HG02678 (cell line): ENCODE measurements around the gene VWF.

Experiments used
- ATAC-seq: cut with Tn5 transposase; IDR thresholded peaks from one replicate; pipeline ENCODE4 v1.9.1; 2021; ENCODE audit warnings: mild to moderate bottlenecking, moderate library complexity; ENCODE audit not compliant: unreplicated experiment

Gene VWF

GRCh38 chr12:6078398-6079096 is 45.9 kb downstream of the VWF start:
- ATAC-seq: no peak

GRCh38 chr12:6077692-6078083 is 46.8 kb downstream of the VWF start:
- no peak for ATAC-seq

DNA sequence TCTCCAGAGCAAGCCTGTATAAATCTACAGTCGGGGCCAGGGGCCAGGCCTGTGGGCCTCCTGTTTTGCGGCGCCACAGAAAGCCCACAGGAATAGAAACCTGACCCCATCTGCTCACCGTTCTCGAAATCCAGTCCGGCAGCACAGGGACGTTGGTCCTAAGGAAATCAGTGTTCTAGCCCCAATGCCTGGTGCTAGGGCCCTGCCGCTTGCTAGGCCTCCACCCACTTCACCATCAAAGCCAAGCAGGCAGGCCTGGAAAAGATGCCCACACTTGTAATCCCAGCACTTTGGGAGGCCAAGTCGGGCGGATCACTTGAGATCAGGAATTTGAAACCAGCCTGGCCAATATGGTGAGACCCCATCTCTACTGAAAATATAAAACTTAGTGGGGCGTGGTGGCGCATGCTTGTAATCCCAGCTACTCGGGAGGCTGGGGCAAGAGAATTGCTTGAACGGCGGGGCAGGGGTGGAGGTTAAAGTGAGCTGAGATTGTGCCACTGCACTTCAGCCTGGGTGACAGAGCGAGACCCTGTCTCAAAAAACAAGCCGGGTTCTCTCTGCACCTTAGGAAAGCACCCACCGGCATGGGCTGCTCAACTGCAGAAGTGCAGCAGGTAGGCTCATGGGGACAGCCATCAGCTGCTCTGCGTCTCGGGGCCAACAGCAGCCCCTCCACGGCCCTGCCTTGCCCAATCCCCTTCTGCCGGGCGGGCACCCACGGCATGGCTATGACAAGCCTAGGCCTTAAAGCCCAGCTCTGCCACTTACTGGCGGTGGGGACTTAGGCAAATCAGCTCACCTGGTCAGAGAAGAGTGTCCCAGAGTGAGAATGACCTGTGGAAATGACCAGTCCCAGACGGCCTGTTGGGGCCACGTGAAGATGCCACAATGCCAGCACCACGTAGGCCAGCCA is 47.4 kb downstream of the VWF start:
- ATAC-seq: no peak

DNA sequence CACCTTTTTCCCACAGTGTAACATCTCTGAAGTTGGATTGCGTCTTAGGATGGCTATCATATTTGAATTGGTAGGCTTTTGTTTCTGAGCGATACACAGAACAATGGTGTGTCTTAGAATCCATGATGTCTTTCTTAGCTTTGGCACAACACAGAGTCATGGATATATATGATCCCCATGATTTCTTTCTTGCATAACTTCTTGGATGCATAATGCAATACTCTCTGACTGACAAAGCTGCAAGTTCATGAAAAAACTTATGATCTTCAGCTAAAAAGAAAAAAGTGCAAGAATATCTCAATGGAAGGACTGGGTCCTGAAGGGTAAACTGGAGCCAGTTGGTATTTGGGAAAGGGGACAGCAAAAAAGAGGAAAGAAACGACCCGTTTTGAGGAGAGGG is 48.1 kb downstream of the VWF start:
- no peak for ATAC-seq

- ATAC-seq: no peak
Observed at GRCh38 chr12:6074979-6075585, 49.4 kb downstream of the VWF start.

DNA sequence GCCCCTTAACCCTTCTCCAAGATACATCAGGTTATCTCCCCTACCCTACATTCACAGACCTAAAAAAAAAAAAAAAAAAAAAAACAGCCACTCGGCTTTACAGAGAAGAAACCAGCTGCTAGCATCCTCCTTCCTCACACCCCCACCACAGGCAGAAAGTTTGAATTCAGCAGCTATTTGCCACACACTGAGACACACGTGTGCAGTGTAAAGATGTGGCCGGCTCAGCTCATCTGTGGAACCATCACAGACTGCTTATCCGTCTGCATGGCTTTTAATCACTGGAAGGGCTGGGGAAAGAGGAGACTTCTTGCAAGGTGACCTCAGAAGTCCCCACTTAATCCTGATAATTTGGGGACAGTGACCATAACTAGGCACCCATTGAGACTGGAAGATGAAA is 50.0 kb downstream of the VWF start:
- no peak for ATAC-seq

DNA sequence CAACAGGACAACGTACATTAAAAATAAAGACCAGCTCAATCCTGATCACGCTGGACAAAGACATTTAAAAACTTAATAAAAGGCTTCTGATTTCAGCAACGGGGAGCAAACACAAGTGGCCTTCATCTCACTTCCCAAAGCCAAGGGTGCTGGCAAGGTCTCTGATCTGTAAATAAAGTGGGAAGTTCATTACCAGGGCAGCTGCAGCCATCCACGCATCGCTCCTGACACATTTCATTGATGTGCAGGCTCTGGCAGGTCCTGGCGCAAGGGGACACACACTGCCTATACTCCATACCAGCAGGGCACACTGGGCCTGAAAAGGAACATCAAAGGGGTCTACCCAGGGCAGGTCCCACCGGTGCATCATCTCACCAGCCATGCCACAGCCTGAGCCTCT is 51.0 kb downstream of the VWF start:
- ATAC-seq: no peak

DNA sequence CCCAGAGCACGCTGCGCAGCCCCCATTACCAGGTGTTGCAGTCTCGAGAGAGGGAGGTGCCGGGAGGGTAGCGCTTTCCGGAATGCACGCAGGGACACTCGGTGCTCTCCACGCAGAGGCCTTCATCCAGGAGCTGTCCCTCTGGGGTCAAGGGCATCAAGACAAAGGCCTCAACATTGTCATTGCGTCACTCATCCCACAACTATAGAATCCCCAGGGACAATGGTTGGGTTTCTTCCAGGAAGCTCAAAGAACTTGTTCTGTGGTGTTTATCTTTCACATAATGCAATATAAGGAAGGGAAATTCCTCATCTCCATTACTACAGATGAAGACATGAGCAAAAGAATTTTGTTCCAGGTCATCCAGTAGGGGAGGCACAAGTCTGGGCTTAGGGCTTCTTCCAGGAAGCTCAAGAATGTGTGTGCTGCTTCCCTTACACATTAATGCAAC is 52.1 kb downstream of the VWF start:
- no peak for ATAC-seq

DNA sequence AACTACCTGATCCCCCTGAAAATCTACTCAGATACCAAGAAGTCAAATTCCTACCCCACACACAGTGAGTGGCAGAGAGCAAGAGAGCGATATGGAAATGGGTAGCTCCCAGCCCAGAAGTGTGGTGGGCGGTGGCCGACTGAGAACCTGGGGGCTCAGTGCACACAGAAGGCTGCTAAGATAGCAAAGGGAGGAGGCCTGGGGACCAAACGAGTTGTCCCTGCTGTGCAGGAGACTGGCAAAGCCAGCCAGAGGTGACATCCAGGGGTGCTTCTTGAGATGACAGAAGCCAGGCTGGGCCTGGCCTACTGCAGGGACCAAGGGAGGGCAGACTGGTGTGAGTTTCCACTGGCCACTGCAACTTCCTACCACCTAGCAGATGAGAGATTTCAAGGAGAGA is 52.9 kb downstream of the VWF start:
- no peak for ATAC-seq

GRCh38 chr12:6070472-6071257 is 53.8 kb downstream of the VWF start:
- no peak for ATAC-seq

GRCh38 chr12:6069437-6070093 is 54.9 kb downstream of the VWF start:
- no peak for ATAC-seq

DNA sequence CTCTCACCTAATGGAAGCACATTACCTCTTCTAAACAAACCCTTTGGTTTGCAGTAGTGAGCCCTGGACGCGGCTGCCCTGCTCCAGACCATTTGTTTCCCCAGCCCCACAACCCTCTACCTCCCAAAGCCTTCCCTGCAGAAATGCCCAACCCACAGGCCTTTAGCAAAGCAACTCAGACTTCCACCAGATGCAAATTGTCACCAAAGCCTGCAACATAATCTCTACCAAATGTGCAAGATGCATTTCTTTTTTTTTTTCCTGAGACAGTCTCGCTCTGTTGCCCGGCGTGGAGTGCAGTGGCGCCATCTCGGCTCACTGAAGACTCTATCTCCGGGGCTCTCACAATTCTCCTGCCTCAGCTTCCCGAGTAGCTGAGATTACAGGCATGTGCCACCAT is 56.2 kb downstream of the VWF start:
- no peak for ATAC-seq

DNA sequence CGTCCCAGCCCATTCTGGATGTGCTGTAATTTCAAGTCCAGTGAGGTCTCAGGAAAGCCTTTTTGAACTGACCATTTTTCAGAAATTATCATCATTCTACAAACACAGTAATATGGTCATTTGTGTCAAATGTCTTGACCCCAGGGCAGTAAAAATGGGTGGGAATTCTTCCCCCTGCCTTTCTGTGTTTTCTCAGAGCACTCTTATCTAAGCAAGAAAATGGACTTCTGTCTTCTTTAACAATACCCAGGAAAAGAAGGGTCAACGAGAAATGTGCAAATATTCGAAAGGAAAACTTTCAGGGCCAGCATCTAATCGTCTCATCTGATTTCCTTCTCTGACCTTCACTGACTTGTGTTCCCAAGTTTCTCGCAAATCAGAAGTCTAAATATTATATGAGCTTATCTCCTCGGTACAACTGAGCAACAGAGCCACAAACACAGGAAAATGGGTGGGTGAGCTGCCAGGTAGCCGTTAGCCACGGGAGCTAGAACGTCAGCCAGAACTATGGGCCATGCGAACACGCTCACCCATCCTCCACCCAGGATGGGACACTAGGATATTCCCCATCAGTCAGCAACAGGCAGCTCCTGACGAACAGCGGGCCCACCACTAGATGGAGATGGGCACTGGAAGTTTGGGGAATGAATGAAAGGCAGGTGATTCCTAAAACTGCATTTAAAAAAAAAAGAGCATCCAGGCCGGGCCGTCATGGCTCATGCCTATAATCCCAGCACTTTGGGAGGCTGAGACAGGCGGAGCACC is 57.1 kb downstream of the VWF start:
- ATAC-seq: no peak

DNA sequence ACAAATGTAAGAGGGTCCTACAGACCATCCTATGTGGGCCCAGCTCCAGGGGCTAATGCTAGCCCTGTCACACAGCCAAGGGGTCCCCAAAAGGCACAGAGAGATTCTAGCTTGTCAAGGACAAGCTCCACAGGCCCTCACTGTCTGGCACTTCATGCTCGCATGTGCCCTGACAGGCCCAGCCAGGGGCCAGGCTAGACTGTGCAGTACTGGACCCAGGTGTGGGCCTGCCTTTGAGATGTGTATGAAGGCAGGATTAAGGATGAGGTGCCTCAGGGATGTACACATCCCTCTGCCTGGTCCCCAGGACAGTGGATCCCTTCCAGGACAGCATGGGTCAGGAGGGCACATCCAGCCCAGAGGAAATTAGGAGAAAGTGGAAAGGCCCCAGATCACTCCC is 57.8 kb downstream of the VWF start:
- ATAC-seq: no peak

GRCh38 chr12:6065863-6066199 is 58.6 kb downstream of the VWF start:
- no peak for ATAC-seq

DNA sequence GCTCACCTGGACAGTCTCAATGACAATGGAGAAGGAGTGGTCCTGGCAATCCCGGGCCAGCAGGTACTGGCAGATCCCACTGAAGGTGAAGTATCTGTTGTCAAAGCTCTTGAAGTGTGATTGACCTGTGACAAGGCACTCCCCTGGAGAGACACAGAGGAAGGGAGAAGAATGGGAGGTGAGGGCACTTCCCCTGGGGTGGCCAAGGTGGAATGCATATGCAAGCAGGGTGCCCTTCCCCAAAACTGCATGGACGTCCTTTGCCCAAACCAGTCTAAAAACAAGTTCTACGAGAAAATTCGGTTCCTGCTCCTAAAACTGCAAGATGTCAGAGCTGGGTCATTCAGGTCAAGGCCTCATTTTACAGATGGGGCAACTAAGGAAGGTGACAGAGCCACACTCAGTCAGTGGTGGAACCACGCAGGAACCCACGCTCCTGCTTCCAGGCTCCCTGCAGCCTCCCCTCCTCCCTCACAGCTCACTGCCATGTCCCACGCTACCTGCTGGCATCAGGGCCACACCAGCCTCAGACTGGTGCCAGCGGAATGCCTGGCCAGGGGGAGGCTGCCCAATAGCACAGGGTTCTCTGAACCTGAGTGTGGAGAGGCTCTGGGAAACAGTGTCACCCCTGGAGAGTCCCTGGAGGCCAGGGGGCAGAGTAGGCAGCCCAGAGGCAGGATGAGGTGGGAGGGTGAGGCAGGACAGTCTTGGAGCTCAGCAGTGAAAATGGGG is 59.2 kb downstream of the VWF start:
- no peak for ATAC-seq

GRCh38 chr12:6062757-6063735 is 61.4 kb downstream of the VWF start:
- no peak for ATAC-seq

DNA sequence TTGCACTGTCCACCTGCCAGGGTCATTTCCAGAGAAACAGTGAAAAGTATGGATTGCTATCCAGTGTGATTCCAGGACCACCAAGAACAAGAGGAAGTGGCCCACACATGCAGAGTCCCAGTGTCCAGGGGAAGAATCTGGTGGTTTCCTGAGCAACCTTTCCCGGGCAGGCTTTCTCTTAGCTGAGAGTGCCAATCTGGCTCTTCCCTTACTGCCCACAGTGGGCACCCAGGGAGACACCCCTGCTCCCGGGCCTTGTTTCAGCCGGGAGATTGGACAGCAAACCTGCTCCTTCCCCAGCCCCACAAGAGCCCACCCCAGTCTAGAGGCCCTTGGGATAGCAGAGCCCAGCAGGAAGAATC is 62.1 kb downstream of the VWF start:
- no peak for ATAC-seq
